ENCODE results near the gene WDFY1.

The WDFY1 gene

DNA sequence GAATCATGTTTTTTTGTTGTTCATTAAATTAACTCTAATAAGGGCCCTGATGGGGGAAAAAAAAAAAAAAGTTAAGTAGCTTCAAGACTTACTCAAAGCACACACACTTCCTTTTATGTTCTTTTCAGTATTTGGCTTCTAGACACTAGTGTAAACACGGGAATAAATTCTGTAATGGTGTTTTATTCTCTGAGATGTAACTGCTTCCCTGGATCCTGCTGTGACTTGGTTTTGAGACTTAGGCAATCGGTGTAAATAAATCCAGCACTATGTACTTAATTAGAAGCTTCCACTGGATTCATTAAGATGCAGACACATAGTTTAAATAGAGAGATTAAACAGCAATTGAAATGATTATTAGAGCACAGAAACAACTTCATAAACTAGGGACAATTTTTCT, 81.6 kb downstream of the WDFY1 start:
- in situ Hi-C loops (cut with MboI; ENCODE audit: low sequenced_read_pairs), result no loop called here

GRCh38 chr2:223860809-223861738, 84.1 kb downstream of the WDFY1 start:
- in situ Hi-C loops (cut with MboI; ENCODE audit: low sequenced_read_pairs), result no loop called here

DNA sequence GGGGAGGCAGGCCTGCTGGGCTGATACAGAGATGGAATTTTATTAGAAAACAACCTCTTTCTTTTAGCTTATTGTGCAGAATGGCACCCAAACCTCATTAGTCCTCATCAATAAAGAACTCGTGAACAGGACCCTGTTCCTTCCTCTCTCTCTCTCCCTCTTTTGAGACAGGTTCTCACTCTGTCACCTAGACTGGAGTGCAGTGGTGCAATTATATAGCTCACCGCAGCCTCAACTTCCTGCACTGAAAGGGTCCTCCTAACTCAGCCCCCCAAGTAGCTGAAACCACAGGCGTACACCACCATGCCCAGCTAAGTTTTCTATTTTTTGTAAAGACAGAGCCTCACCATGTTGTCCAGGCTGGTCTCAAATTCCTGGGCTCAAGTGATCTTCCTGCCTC, 86.1 kb downstream of the WDFY1 start:
- in situ Hi-C loops (cut with MboI; ENCODE audit: low sequenced_read_pairs), result no loop called here

DNA sequence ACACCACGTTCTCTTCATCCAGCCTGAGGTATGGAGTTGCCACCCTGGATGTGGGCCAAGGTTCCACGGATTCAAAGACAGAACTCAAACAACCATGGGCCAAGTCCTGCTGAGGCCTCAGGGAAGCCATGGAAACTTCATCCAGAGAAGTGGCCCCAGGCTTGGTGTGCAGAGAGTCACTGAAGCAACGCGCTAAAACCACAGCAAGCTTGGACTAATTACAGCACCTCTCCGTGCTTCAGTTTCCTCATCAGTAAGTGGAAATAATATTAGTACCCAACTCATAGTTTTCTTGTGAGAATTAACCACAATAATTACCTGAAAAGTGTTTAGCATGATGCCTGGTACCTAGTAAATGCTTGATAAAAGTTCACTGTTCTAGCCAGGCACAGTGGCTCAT, 88.6 kb downstream of the WDFY1 start:
- in situ Hi-C loops (cut with MboI; ENCODE audit: low sequenced_read_pairs), result no loop called here

DNA sequence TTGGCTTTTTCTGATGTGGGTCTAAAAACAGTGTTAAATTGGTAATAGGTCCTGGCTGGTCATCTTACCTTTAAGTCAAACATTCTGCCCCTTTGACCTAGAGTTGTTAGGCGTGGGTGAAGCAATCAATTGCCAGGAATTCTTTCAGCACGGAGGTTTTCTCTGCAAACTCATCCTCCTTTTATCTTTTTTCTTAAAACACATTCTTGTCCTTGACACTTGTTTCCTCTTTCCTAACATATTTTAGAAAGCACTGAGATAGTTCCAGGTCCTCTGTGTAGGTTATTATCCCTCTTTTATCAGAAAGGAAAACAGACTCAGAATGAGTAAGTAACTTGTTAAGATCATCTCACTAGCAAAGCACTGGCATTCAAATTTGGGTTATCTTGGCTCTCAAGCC, 89.1 kb downstream of the WDFY1 start:
- in situ Hi-C loops (cut with MboI; ENCODE audit: low sequenced_read_pairs), result no loop called here

- in situ Hi-C loops (cut with MboI; ENCODE audit: low sequenced_read_pairs), result no loop called here
Measured at GRCh38 chr2:223855426-223855825, 89.7 kb downstream of the WDFY1 start.

GRCh38 chr2:223854741-223855140, 90.4 kb downstream of the WDFY1 start:
- in situ Hi-C loops (cut with MboI; ENCODE audit: low sequenced_read_pairs), result no loop called here

- in situ Hi-C loops (cut with MboI; ENCODE audit: low sequenced_read_pairs), result no loop called here
Measured at GRCh38 chr2:223853425-223853837, 91.7 kb downstream of the WDFY1 start.

DNA sequence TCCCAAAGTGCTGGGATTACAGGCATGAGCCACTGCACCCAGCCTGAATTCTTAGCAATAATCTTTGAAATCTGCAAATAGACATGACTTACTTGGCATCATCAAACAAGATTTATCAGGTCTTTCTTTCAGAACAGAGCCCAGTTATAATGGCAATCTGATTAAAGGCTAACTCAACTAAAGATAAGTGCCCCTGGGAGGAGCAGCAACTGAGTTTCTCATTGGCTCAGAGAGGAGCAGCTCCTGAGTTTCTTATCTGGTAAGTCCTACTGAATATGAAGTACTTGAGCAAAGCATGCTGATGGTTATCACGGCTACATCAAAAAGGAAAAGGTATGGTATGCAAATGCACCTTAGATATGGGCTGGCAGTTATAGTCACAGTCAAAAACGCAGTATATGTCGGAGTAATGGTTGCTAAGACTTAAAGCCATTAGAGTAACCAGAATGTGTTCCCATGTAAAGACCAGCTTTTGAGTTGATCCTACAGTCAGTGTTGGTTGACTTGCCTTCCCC, 92.8 kb downstream of the WDFY1 start:
- in situ Hi-C loops (cut with MboI; ENCODE audit: low sequenced_read_pairs), result no loop called here

DNA sequence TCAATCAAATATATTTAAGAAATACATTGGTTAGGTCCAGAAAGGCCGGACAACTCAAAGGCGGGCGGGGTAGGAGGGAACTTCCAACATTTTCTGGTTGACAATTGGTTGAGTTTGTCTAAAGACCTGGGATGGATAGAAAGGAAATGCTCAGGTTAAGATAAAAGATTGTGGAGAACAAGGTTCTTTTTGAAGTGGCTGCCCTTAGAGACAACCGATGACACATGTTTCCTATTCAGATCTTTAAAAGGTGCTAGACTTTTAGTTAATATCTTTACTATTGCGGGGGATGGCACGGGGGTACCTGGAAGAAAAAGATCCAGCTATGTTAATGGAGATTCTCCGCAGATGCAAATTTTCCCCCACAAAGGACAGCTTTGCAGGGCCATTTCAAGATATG, 97.7 kb downstream of the WDFY1 start:
- in situ Hi-C loops (cut with MboI; ENCODE audit: low sequenced_read_pairs), result no loop called here

DNA sequence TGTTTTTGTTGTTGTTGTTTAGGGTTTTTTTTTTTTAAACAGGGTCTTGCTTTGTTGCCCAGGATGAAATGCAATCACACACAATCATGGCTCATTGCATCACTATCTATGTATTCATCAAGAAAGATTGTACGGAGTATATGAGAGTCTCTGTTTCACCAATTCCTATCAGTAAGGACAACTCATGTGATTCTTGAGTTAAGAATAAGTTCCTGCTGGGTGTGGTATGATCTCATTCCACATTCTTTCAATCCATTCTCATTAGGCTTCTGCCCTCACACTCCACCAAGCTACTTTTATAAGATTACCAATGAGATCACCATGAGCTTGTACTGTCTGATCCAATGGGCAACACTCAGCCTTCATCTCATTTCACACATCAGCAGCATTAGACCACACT, 98.6 kb downstream of the WDFY1 start:
- in situ Hi-C loops (cut with MboI; ENCODE audit: low sequenced_read_pairs), result no loop called here

- in situ Hi-C loops (cut with MboI; ENCODE audit: low sequenced_read_pairs), result no loop called here
Measured at GRCh38 chr2:223841436-223842190, 103.5 kb downstream of the WDFY1 start.

DNA sequence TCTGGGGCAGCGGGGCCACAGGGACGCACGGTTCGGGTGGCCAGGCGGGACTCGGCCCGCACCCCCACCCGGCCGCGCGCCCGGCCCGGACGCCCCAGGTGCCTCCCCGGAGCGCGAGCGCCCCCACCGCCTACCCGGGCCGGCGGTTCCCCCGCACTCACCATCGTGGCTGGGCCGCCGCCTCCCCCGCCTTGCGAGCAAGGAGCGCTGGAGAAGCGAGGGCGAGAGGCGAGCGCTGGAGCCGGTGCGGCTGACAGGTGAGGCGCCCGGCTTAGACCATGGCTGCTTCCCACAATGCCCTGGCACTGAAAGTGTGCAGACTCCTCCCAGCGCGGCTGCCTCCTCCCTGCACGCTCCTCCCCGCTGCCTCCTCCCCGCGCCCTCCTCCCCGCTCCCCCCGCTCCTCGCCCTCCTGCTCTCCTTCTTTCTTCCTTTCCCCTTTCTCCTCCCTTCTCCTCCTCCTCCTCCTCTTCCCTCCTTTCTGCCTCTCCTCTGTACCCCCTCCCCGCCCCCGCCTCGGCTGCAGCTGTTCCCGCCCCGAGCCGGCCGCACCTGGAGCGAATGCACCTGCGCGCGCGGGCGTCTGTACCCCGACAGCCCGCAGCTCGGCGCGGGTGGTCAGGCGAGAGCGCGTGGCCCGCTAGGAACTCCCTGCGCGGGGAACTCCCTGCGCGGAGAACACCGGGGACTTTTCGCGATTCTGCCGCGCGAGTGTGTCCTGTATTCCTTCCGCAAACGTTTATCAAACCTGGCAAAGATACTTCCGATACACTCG, 107.7 kb downstream of the WDFY1 start, which contains the start of gene AP1S3:
Gene AP1S3 (minus strand): TSS at position 296 of the 775 bp plus-strand sequence. CDS start 132 bp downstream, at position 164.
- in situ Hi-C loops (cut with MboI; ENCODE audit: low sequenced_read_pairs), result no loop called here

DNA sequence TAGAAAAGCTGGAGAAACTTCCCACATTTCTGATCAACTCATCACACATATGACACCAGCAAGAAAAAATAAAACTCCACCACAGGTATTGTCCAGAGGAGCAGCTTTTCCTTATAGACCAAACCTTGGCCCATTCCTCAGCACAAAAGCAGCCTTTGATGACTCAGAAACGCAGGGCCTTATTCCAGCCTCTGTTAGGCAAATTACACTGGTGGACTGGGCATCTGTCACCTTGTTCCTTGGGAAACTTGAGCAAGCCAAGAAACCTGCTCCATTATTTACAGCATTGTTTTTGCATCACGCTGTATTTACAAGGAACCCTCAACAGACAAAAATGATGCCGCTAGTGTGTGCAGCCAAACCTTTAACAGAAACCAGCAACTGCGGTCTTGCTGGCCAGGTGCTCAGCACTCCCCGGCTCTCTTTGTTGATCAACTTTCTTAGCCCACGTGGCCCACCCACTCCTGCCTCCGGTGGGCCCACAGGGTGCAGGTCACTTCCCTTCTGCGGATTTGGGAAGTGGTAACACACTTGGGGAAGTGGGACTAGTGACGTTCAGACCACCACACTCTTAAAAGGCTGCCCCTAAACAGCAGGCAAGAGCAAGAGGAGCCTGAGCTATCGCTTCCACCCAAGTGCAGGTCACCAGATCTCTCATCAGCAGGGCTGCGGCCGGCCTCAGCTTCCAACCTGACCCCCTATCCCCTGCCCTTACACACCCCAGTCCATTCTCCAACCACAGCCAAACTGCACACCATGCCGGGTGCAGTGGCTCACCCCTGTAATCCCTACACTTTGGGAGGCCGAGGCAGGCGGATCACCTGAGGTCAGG, 109.2 kb downstream of the WDFY1 start:
- in situ Hi-C loops (cut with MboI; ENCODE audit: low sequenced_read_pairs), result no loop called here

GRCh38 chr2:223834431-223834830, 110.7 kb downstream of the WDFY1 start:
- in situ Hi-C loops (cut with MboI; ENCODE audit: low sequenced_read_pairs), result no loop called here

DNA sequence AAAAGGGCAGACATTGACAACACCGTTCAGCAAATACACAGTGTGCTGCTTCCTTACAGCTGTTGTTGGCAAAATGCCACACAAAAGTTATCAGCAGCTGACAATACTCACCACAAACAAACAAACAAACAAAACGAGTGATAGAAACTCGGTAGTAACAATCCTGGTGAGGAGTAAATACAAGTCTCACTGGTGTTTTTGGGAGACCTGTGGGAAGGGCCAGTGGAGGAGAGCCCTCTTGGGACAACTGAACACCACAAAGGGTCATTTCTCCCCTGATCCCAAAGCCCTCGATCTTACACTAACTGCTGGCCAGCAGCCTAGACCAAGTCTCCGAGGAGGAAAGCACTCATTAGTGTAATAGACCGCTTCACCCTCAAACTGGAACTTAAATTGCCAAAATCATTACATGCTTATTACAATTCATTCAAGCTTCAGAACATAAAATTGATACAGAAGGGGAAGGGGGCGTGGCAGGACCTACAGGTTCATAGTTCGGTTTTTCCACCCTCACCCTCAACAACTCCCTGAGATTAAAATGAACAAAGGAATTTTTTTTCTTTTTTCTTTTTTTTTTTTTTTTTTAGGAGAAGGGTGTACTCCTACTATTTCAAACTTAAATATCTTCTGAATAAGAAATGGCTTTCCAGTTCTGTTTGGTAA, 112.8 kb downstream of the WDFY1 start:
- in situ Hi-C loops (cut with MboI; ENCODE audit: low sequenced_read_pairs), result no loop called here

- in situ Hi-C loops (cut with MboI; ENCODE audit: low sequenced_read_pairs), result no loop called here
Measured at GRCh38 chr2:223829128-223829527, 116.0 kb downstream of the WDFY1 start.

GRCh38 chr2:223828314-223828713, 116.8 kb downstream of the WDFY1 start:
- in situ Hi-C loops (cut with MboI; ENCODE audit: low sequenced_read_pairs), result no loop called here

GRCh38 chr2:223826995-223827394, 118.1 kb downstream of the WDFY1 start:
- in situ Hi-C loops (cut with MboI; ENCODE audit: low sequenced_read_pairs), result no loop called here
